ENCODE data around the gene MED31.
"Not testable (repeated sequence)": the region's sequence is repeated elsewhere in the genome, so short reads cannot be mapped to it uniquely, and the experiment has no call there.

Gene MED31

DNA sequence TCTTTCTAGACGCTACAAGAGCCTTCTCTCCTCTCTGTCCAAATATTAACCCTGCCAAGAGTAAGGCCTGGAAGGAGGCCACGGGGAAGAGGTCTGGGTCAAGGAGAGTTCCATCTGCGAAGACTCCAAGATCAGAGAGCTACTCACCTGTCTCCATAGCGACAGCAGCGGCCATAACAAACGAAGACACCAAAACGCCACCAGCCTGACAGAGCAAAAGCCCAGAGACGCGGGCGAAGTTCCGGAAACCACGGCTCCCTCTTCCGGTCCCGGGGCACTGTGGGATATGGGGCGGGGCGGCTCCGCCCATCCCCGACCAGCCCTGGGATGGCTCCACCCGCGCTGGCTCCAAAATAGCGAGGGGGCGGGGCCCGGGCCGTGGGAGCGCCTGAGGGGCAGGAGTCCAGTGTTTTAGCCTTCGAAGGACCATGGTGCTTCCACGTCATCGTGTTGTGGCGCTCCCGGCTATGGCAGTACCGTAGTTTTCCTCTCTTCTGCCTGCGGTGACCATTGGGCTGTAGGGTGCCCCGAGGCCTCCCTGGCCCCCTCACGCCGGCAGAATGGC lies at the start of gene MED31, which contains the start of gene C17orf100:
MED31 (minus strand) TSS at position 252 of the 565 bp plus-strand sequence; CDS start at position 175, 77 bp downstream.
C17orf100 (plus strand) TSS at position 409 of the 565 bp plus-strand sequence; CDS start at position 561, 152 bp downstream.
- peak; percentile 88 for DNase-seq (ENCODE audit: low spot score)

DNA sequence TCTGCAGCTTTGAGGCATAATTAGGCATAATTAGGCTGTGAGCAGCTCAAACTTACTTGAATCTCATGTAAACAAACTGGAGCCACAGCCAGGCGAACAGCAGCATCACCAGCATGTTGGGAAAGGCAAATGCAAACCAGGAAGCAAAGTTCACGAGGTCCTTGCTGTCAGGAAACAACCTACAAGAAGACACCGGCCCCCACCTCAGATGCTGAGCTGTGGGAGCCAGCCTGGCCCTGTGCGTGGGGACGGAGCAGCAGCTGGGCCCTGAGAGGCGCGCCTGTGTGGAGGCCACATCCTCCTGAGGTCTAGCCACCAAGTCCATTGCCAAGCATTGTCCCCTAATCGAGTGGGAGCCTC lies 49.5 kb upstream of the MED31 start:
- no peak for DNase-seq (ENCODE audit: low spot score)

DNA sequence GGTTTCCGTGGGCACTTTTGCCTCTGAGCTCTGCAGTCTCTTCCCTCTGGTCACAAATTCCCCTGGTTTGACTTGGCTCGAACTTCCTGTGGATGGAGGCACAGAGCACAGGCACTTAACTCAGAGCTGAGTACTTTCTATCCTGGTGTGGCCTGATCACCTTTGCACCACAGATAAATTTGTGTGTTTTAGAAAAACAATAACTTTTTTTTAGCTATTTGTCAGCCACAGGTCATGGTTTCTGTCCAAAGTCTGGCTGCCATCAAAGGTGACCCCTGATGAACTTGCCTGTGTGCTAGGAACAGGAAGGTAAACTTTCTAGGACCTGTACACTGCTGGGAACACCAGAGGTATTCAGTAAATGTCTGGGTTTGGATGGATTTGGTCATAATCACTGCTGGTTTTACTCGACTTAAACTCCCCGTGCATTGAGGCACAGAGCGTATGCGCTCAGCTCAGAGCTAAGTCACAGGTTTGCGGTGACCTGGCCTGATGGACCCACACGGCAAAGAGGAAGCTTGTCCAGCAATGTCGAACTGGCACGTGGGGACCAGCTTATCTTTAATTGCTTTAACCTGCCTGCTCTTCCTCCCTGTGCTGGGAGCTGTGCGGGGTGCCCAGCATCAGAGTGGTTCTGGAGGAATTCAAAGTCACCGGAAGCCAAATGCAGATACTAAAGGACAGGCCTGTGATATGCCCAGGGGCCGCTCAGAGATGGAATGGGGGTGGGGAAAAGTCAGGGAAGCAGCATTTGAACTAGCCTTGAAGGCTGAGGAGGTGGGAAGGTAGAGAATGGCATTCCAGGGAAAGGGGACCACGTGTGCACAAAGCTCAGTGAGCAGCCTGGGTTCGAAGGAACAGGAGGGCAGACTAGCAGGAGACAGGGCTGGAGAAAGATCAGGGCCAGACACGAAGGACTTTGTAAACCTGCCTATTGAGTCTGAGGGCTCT lies 48.9 kb upstream of the MED31 start:
- DNase-seq (ENCODE audit: low spot score) = no peak

DNA sequence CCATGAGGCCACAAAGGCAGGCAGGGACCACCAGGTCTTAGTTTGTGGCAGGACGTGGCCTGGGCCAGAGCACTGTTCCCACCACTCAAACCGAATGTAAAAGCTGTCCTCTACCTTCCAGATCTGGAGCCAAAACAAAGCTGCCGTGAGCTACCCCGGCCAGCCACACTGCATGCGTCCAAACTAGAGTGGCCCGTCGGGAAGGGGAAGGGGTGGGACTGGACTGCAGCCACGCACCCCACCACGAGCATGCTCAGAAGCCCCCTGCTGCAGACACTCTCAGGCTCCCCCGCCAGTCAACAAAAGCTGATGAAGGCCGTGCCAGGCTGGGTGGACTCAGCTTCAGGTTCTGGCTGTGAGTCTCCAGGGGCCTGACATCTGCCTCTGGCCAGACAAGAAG lies 46.6 kb upstream of the MED31 start:
- DNase-seq (ENCODE audit: low spot score) = no peak

DNA sequence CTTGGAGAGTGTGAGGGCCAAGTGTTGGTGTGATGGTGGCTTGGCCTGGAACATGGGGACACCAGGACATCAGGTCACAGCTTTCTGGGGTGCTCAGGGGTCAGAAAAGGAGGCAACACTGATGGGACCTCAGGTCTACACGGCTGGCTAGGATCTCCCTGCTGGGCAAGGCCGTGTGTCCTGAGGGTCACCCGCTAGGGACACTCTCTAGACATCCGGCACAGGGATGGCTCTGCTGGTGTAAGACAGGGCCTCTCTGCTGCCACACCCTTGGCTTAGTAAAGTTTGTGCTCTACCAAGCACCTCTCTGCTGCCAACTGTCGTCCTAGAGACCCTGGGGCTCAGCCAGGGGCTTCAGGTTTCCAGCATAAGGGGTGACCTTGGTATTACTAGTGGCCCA lies 45.5 kb upstream of the MED31 start:
- DNase-seq (ENCODE audit: low spot score) = no peak

DNA sequence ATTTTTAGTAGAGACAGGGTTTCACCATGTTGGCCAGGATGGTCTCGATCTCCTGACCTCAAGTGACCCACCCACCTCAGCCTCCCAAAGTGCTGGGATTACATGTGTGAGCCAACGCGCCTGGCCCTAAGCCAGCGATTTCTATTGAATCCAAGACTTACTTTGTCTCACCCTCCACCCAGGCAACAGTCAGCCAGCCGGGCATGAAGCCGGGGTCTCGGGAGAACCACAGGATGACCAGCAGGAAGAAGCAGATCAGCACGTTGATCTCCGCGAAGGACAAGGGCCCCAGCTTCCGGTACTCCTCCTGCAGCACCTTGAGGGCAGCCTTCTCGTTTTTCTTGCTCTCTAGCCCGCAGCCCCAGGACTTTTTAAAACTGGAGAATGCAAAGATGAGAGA lies 44.2 kb upstream of the MED31 start:
- no peak for DNase-seq (ENCODE audit: low spot score)

DNA sequence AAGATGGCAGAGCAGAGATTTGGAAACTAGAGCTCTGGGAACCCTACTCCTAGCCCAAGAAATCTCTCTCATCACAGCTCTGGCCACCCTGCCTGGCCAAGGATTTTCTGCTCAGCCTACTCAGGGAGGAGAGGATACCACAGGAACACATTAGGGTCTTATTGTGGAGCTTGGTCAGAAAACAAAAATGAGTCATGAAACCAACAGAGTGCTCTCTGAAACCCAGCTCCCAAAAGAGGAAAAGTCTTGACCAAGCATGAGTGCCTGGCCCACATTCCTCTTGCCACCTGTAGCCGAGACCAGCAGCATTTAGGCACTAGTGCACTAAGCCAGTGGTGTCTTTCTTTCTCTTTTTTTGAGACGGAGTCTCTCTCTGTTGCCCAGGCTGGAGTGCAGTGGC lies 43.6 kb upstream of the MED31 start:
- DNase-seq (ENCODE audit: low spot score) = no peak

DNA sequence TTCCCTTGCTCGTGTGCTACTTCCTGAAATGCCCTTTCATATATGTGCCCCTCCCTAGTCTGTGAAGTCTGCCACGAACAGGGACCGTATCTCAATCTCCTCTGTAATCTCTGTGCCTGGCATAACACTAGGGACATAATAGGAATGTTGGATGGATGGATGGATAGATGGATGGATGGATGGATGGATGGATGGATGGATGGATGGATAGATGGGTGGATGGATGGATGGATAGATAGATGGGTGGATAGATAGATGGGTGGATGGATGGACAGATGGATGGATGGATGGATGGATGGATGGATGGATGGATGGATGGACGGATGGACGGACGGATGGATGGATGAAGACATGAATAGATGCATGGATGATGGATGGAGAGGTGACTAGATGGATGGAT lies 40.6 kb upstream of the MED31 start:
- not testable (repeated sequence) for DNase-seq (ENCODE audit: low spot score)

DNA sequence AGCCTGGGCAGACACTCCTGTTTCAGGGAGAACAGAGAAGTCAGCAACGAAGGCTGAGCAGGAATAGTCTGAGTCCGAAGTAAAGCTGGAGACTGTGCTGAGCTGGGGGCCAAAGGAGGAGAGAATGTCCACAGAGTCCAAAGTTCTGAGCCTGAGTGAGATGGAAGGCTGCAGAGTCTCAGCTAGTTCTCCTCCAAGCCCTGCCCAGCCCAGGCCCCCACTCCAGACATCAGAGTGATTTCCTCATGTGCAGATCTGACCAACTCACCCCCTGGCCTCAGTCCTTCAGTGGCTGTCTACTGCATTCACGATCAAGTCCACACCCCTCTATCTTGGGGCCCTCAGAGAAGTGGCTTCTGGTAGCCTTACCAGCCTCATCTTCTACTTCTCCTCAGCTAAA lies 40.1 kb upstream of the MED31 start:
- no peak for DNase-seq (ENCODE audit: low spot score)

DNA sequence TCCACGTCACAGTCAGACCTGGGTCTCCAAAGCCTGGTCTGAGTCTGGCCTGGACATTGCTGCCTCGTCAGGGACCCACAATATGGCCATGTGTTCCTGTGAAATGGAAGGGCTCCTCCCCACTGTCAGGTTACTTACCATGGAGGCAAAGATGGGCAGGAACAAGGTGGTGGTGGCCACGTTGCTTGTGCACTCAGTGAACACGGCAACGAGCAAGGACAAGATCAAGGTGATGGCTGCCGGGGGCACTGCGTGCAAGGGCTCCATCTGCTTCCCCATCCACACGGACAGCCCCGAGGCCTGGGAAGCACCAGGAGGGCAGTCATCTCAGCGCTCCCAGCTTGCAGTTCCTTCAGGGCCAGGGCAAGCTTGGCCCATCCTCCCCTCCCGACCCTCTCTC lies 39.2 kb upstream of the MED31 start:
- no peak for DNase-seq (ENCODE audit: low spot score)

DNA sequence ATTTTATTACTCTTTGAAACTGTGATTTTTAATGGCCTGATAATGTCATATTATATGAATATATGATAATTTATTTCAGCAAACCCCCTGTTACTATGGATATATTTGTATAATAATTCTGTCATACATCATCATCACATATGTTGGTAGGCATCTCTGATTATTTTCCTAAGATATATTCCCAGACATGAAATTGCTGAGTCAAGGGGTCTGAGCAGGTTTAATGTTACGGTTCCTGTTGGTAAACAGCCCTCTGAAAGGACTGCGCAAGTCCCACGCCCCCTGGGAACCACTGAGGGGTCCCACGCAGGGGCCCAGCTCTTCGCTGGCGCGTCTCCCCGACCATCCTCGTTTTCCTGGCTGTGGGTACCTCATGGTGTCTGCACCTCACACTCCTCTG lies 37.5 kb upstream of the MED31 start:
- DNase-seq (ENCODE audit: low spot score) = no peak

DNA sequence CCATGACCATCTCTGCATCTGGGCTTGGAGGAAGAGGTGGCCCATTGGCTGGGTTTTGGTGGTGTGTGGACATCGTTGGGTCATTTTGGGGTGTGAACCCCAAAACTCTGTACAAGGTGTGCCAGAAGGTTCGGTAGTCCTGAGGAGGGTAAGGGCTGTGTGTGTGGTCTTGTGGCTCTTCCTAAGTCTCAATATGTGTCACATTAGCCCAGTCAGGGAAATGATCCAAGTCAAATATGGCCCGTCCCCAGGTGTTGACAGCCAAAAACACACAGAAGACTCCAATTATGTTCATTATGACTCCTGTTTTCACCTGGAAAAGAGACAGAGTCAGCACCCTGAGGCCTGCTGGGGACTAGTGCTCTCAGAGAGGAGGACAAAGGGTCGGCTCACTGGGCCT lies 34.6 kb upstream of the MED31 start:
- DNase-seq (ENCODE audit: low spot score) = no peak

DNA sequence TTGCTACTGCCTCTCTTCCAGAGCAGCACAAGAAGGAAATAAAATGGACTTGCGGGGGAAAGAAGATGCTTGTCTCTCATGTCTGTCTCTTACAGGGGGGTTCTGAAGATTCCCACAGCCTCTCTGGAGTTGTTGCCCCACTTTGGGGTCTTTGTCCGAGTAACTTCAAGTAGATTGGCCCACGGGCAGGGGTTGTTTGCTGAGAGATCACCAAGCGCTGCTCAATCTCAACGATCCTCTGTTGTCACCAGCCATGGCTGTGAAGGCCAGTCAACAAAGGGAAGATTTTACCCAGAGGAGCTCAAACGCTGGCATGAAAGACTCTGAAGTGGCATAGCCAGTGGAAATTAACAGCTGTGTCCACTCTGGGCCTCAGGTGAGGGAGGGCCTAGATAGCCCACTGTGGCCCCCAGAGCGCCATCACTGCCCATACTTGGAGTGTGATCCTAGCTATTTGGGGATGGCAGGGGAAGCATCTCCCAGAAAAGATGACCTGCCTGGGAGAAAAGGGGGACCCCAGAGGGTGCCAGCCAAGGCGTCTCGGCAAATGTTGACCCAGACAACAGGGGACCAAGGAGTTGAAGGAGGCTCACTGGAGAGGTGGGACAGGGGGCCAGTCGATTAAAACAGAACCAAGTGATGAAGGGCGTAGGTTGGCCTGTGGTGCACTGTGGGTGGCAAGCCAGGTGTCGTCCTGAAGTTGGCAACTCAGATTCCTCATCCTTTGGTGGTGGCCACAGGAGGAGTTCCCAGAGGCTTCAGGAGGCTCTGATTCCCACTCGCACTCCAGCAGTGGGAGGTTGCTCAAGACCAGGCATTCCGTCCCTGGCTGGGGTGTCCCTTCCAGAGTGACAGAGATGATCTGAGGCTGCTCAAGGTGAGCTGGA lies 33.7 kb upstream of the MED31 start:
- no peak for DNase-seq (ENCODE audit: low spot score)

DNA sequence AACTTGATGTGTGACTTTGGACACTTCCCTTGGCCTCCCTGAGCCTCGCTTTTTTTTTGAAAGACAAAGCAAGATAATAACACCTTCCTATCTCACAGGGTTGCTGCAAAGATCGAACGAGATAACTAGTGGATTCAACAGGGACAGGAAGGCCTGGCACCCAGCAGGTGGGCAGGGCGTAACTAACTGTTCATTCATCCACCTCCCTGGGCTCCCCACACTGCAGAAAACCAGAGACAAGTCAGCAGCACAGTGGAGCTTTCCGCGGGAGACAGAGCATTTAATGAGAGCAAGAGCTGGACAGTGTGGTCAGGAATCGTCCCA lies 33.0 kb upstream of the MED31 start:
- no peak for DNase-seq (ENCODE audit: low spot score)

DNA sequence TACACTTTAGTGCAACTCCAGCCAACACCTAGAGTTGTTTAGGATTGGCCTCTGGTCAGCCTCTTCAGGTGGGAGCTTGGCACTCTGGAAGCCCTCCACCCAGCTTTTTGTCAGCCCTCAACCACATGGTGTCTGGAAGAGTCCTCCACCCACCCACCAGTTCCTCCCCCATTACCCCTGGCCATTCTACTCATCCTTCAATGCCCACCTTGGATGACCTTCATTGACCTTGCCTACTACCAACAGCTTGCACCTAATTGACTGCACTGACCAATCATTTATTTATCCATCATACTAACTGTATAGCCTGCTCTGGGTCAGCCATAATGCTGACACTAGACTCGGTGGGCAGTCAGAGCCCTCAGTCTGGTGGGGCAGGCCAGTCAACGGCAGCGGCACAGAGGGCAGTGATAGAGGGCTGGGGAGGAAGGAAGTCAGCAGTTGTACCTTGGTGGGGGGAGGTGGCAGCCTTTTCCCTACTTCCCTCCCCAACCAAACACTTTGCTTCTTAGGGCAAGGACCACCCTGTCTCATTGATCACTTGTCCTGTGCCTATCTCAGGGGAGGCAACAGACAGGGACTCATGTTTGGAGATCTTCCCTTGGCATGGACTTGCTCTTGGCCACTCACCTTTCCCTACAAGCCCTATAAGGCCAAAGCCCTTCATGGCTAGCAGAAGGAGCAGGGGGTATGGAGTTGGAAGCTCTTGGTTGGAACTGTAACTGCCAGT lies 32.5 kb upstream of the MED31 start:
- no peak for DNase-seq (ENCODE audit: low spot score)

DNA sequence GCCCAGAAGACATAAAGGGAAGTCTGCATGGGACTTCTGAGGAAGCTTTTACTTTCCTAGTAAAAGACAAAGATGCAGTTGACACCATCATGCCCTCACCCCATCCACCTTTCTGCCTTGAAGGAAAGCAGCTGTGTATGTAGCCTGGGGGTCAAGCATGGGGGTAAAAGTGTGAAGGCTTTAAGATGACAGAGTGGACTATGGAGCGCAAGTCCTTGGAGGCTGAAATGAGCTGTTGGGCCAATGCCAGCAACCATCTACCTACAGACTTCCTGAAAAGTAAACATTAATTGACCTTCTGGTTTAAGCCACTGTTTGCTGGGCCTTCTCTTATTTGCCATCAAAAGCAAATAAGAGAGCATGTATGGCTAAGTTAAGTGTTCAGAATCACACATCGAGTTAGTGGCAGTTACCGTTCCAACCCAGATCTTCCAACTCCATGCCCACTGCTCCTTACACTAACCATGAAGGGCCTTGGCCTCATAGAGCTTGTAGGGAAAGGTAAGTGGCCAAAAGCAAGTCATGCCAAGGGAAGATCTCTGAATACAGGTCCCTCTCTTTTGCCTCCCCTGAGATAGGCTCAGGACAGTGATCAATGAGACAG lies 31.8 kb upstream of the MED31 start:
- no peak for DNase-seq (ENCODE audit: low spot score)

DNA sequence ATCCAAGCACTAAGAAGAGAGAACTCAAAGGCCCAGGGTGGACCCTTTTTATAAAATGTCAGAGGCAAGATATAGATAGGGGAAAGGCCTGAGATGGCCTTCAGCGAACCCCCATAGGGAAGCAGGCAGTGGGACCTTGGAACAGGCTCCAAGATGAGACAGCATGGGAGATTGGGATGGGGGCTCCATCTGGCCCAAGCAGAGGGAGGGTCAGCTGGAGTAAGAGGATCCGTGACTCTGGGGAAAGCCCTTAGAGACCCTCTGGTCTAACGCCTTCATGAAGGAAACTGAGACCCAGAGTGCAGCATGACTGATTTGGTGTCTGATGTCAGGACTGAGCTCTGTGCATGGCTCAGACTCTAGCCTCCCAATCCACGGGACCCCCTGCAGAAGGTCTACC lies 30.9 kb upstream of the MED31 start:
- no peak for DNase-seq (ENCODE audit: low spot score)

DNA sequence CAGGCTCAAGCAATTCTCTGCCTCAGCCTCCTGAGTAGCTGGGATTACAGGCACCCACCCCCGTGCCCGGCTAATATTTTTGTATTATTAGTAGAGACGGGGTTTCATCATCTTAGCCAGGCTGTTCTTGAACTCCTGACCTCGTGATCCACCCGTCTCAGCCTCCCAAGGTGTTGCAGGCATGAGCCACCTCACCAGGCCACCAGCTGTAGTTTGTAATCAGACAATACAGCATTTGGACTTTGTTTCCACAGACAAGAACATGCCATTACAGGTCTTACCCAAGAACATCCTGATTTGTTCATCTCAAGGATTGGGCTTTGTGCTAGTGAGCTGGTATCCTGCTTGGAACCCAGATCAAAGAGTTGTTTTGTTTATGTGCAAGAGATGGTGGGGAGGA lies 30.3 kb upstream of the MED31 start:
- DNase-seq (ENCODE audit: low spot score) = no peak

DNA sequence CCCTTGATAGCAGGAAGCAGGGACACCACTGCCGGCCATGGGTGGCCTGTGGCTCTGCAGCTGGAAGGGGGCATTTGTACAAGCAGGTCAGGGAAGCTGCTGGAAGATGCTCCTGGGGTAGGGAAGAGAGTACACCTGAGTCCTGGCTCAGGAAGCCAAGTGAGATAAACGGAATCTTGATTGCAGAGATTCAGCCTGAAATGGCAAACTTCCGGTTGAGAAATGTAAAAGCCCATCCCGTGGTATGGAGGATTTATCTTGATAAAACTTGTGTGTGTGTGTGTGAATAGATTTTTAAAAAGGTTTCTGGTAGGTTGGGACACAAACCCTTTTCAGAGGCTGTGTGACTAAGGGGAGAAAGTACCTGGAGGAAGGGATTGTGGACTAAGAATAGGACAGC lies 29.8 kb upstream of the MED31 start:
- DNase-seq (ENCODE audit: low spot score) = no peak

DNA sequence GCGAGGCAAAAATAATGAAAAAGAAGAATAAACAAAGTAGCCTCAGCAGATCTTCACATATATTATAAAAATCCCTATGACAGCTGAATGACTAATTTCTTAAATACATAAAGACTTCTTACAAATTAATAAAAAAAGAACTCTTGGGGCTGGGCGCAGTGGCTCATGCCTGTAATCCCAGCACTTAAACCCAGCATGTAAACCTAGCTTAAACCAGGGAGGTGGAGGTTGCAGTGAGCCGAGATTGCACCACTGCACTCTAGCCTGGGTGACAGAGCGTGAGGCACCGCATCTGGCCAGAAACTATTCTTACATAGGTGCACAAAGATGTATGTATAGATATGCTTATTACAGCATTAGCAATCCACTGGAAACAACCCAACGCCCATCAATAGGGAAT lies 27.8 kb upstream of the MED31 start:
- DNase-seq (ENCODE audit: low spot score) = no peak

DNA sequence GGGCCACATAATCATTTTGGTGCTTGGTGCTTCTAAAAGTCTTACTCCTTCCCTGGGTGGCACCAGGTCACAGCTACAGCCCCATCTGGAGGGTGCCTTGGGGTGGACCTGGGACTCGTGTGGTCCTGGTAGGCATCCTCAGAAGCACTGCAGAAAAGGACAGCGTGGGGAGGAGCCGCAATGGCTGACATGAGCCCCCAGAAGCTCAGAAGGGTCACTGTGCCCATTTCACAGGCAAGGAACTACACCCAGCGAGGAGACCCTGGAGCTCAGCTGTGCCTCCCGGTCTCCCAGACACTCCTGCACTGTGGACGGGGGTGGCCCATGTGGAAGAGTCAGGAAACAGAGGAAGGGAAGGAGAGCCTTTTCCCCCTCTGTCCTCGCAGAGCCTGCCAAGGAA lies 26.5 kb upstream of the MED31 start:
- no peak for DNase-seq (ENCODE audit: low spot score)
